OCI-LY3 (cell line): Measurements from ENCODE around the gene IL18.

Source experiments
- H2AFZ ChIP-seq: fragments of 200-600, 300-600 bp; shearing (Covaris generic); 2 replicates; pipeline ENCODE4 v1.6.0; 2014; ENCODE audit warnings: antibody characterized with exemption, low read depth, low read length
- H3K27ac ChIP-seq: fragments of 200-600, 300-600 bp; sonication (generic); 2 replicates; pipeline ENCODE4 v1.5.1; 2014; ENCODE audit warnings: mild to moderate bottlenecking, low read length, moderate library complexity, mixed read lengths
- H3K27me3 ChIP-seq: fragments of 200-600, 300-600 bp; sonication (generic); 2 replicates; pipeline ENCODE4 v1.6.1; 2014; ENCODE audit warnings: low read depth, low read length, mixed read lengths
- H3K36me3 ChIP-seq: fragments of 200-600, 300-600 bp; sonication (generic); replicated peaks from 2 replicates; pipeline ENCODE3; 2014; ENCODE audit warnings: low read depth, low read length, mixed read lengths
- H3K4me1 ChIP-seq: fragments of 300-600, 200-600 bp; sonication (generic); 2 replicates; pipeline ENCODE4 v1.6.1; 2014; ENCODE audit warnings: low read length, mixed read lengths
- H3K4me2 ChIP-seq: fragments of 200-600, 300-600 bp; sonication (generic); 2 replicates; pipeline ENCODE4 v1.6.1; 2014; ENCODE audit warnings: low read length, mixed read lengths
- H3K4me3 ChIP-seq: fragments of 300-600, 200-600 bp; sonication (generic); 2 replicates; pipeline ENCODE4 v1.5.1; 2014; ENCODE audit warnings: antibody characterized with exemption, mild to moderate bottlenecking, low read length, moderate library complexity
- H3K79me2 ChIP-seq: fragments of 300-600, 200-600 bp; shearing (Covaris generic); 2 replicates; pipeline ENCODE4 v1.6.1; 2014; ENCODE audit warnings: mild to moderate bottlenecking, low read length, mixed read lengths
- H3K9ac ChIP-seq: fragments of 300-600, 200-600 bp; shearing (Covaris generic); 2 replicates; pipeline ENCODE4 v1.6.0; 2014; ENCODE audit warnings: mild to moderate bottlenecking, low read length, moderate library complexity
- H3K9me3 ChIP-seq: fragments of 200-600, 300-600 bp; shearing (Covaris generic); 2 replicates; pipeline ENCODE4 v1.6.1; 2014; ENCODE audit warnings: low read length, mixed read lengths; ENCODE audit not compliant: insufficient read depth
- H4K20me1 ChIP-seq: fragments of 200-600, 300-600 bp; sonication (generic); 2 replicates; pipeline ENCODE4 v1.6.1; 2016; ENCODE audit warnings: low read length, mixed read lengths; ENCODE audit not compliant: insufficient read depth
- CTCF ChIP-seq: fragments of 200-600, 300-600 bp; sonication (generic); IDR thresholded peaks from 2 replicates; pipeline ENCODE4 v1.5.1; 2014; ENCODE audit warnings: antibody characterized with exemption, low read length, low read depth
- EZH2phosphoT487 ChIP-seq: fragments of 200-600 bp; shearing (Covaris generic); IDR thresholded peaks from 2 replicates; pipeline ENCODE4 v1.6.1; 2018; ENCODE audit warnings: antibody characterized with exemption, mixed run types, low read depth

The IL18 gene

GRCh38 chr11:112185883-112186282 lies 22.0 kb upstream of the IL18 start:
- H3K27me3 ChIP-seq = no peaks in the 10 kb centered on the region
- no peaks in the 10 kb centered on the region for H3K9me3 ChIP-seq
- no peaks in the 10 kb centered on the region for H3K36me3 ChIP-seq
- H3K4me3 ChIP-seq = no peak overlapping the region
- H3K79me2 ChIP-seq = no peaks in the 10 kb centered on the region
- H3K27ac ChIP-seq = no peak overlapping the region
- H4K20me1 ChIP-seq = no peaks in the 10 kb centered on the region
- no peak overlapping the region for H3K9ac ChIP-seq
- peaks cover 2% of the 10 kb centered on the region; the same call in 1 of the 2 replicates for H3K4me1 ChIP-seq
- TF ChIP-seq CTCF (no peak), EZH2phosphoT487 (no peak)
- H3K4me2 ChIP-seq = no peak overlapping the region
- no peak overlapping the region for H2AFZ ChIP-seq

- Histone ChIP-seq H3K9me3 (no peaks in the 10 kb centered on the region), H2AFZ (no peak overlapping the region), H3K79me2 (no peaks in the 10 kb centered on the region), H3K9ac (no peak overlapping the region), H3K4me2 (no peak overlapping the region), H3K36me3 (no peaks in the 10 kb centered on the region), H3K27ac (no peak overlapping the region), H3K27me3 (peaks cover 11% of the 10 kb centered on the region), H3K4me3 (no peak overlapping the region), H4K20me1 (no peaks in the 10 kb centered on the region), H3K4me1 (peaks cover 23% of the 10 kb centered on the region)
- TF ChIP-seq CTCF (no peak), EZH2phosphoT487 (no peak)
These were observed 19.0 kb upstream of the IL18 start for GRCh38 chr11:112182867-112183266.

- Histone ChIP-seq H3K4me3 (no peak overlapping the region), H3K9ac (no peak overlapping the region), H2AFZ (no peak overlapping the region), H3K27ac (no peak overlapping the region), H3K36me3 (no peaks in the 10 kb centered on the region), H3K4me2 (peak overlapping the region; percentile 13), H3K4me1 (peaks cover 32% of the 10 kb centered on the region), H3K79me2 (no peaks in the 10 kb centered on the region), H4K20me1 (no peaks in the 10 kb centered on the region), H3K27me3 (peaks cover 41% of the 10 kb centered on the region), H3K9me3 (no peaks in the 10 kb centered on the region)
- TF ChIP-seq EZH2phosphoT487 (no peak), CTCF (no peak)
These were observed 15.7 kb upstream of the IL18 start for GRCh38 chr11:112179601-112180000.

GRCh38 chr11:112178936-112179335 lies 15.0 kb upstream of the IL18 start:
- Histone ChIP-seq H3K79me2 (no peaks in the 10 kb centered on the region), H3K4me2 (peak overlapping the region; percentile 13; the same call in 1 of the 2 replicates), H4K20me1 (no peaks in the 10 kb centered on the region), H2AFZ (no peak overlapping the region), H3K36me3 (no peaks in the 10 kb centered on the region), H3K4me1 (peaks cover 32% of the 10 kb centered on the region), H3K9me3 (no peaks in the 10 kb centered on the region), H3K27me3 (peaks cover 43% of the 10 kb centered on the region), H3K27ac (no peak overlapping the region), H3K9ac (no peak overlapping the region), H3K4me3 (no peak overlapping the region)
- no peak for TF ChIP-seq EZH2phosphoT487
- no peak for TF ChIP-seq CTCF
